ENCODE data around the gene NEBL. TPM values are rescaled to one million over a fixed set of nuclear protein-coding genes. Genes with fewer than 3 reads are reported as not detected.

Gene NEBL
- total RNA-seq, 2 donors from 2014 or later = 14.1 to 26.6 TPM

DNA sequence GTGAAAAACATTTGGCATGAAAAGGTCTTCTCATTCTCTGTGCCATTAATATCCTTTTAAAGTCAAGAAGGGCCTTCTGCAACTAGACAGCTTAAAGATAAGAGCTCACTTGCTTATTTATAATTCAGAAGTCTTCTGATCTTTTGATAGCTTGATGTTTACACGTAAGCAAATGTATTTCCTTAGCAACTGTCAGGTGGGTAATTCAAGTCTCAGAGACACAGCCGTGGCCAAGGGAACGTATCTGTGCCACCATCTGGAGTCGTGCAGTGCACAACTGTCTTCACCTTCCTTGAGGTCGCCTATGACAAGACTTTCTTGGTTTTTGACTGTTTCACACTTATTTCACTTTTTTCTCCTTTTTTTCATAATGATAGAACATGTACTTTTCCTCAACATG is 4.0 kb upstream of the NEBL start:
- H3K36me3 ChIP-seq = no peaks in the 10 kb centered on the region
- H3K9me3 ChIP-seq = no peaks in the 10 kb centered on the region
- DNase-seq = no peak
- no peak overlapping the region for H3K4me3 ChIP-seq
- H3K27me3 ChIP-seq = no peaks in the 10 kb centered on the region
- intact Hi-C loops (cut with DNase I) = no loop called here
- no peak overlapping the region for H3K27ac ChIP-seq
- H3K9ac ChIP-seq (ENCODE audit: low read depth in 2 of 2, low read length in 2 of 2) = no peak overlapping the region
- TF ChIP-seq, protein P1, sequence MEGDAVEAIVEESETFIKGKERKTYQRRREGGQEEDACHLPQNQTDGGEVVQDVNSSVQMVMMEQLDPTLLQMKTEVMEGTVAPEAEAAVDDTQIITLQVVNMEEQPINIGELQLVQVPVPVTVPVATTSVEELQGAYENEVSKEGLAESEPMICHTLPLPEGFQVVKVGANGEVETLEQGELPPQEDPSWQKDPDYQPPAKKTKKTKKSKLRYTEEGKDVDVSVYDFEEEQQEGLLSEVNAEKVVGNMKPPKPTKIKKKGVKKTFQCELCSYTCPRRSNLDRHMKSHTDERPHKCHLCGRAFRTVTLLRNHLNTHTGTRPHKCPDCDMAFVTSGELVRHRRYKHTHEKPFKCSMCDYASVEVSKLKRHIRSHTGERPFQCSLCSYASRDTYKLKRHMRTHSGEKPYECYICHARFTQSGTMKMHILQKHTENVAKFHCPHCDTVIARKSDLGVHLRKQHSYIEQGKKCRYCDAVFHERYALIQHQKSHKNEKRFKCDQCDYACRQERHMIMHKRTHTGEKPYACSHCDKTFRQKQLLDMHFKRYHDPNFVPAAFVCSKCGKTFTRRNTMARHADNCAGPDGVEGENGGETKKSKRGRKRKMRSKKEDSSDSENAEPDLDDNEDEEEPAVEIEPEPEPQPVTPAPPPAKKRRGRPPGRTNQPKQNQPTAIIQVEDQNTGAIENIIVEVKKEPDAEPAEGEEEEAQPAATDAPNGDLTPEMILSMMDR (IDR thresholded peaks at IDR 0.05) = no peak
- no peaks in the 10 kb centered on the region for H3K4me1 ChIP-seq

DNA sequence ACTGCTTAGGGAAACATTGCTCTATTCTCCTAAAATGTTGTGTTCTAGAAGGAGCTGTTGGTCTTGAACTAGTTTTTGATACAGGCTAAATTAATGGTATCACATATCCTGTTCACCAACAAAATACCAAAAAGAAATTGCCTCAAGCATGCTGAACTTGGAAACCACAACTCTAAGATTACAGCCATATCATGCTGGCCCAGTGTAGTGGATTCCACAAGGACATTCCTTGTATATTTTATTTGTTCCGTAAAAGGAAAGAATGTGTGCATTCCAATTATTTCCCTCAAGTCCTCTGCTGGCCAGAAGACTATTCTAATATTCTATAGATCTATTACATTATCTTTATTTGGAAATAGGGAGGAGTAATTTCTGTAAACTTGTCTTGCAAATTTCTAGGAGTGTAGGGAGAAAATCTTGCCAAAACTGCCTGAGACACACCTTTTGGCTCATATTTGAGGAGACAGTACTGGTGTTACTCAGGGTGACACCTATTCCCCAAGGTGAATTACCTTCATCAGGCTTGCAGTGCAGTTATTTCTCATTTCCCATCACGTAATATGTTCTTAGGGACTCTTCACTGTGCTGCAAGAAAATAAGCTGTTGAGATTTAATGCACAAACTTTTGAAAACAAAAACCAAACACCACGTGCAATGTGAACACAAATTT is 1.9 kb upstream of the NEBL start:
- no peak overlapping the region for H3K4me3 ChIP-seq
- H3K27ac ChIP-seq = no peak overlapping the region
- no peak overlapping the region for H3K9ac ChIP-seq (ENCODE audit: low read depth in 2 of 2, low read length in 2 of 2)
- no peaks in the 10 kb centered on the region for H3K9me3 ChIP-seq
- H3K27me3 ChIP-seq = no peaks in the 10 kb centered on the region
- H3K4me1 ChIP-seq = no peaks in the 10 kb centered on the region
- intact Hi-C loops (cut with DNase I) = no loop called here
- TF ChIP-seq, protein P1 (IDR thresholded peaks at IDR 0.05) = no peak
- no peak for DNase-seq
- no peaks in the 10 kb centered on the region for H3K36me3 ChIP-seq

DNA sequence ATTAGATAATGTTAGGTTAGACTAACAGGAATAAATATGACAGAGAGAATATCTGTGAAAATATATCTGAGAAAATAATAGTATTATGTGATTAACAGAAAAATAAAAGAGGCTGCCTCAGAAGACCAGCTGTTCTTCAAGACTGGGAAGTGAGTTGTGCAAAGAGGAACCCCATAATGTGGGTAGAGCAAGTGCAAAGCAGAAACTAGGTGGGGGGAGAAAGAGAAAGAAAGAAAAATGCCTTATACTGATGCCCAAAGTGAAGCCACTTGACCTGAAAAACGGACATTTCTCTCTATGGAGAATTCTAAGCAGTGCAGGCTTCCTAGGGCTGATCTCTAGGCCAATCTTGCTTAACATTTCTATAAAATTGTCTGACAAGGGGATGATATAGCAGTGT is 3.8 kb downstream of the NEBL start:
- H3K27ac ChIP-seq = no peak overlapping the region
- intact Hi-C loops (cut with DNase I) = no loop called here

DNA sequence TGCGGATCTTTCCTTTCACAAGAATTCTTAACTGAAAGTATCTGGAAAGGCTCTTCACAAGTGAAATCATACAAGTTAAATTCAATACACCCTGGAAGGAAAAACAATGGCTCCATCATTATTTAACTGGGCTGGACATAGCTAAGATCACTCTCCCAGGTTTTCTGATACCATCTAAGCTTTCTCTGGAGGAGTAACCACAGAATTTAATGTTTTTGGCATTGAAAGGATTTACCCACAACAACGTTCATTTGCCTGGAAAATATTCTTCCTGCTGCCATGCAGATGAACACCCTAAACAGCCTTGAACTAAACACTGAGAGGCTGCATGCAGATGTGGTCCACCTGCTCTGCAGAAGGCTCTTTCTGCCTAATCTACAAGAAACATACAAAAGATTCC is 4.3 kb downstream of the NEBL start:
- no peak overlapping the region for H3K9ac ChIP-seq (ENCODE audit: low read depth in 2 of 2, low read length in 2 of 2)
- TF ChIP-seq, protein P1 (IDR thresholded peaks at IDR 0.05) = no peak
- H3K36me3 ChIP-seq = no peaks in the 10 kb centered on the region
- no peak for DNase-seq
- no peak overlapping the region for H3K27ac ChIP-seq
- no peak overlapping the region for H3K4me3 ChIP-seq
- H3K4me1 ChIP-seq = no peaks in the 10 kb centered on the region
- H3K27me3 ChIP-seq = no peaks in the 10 kb centered on the region
- intact Hi-C loops (cut with DNase I) = no loop called here
- no peaks in the 10 kb centered on the region for H3K9me3 ChIP-seq

More for the DNA sequence above, 3.8 kb downstream of the NEBL start:
- no peak for DNase-seq
- Histone ChIP-seq H3K4me3 (no peak overlapping the region), H3K9ac (ENCODE audit: low read depth in 2 of 2, low read length in 2 of 2) (no peak overlapping the region), H3K27me3 (no peaks in the 10 kb centered on the region), H3K36me3 (no peaks in the 10 kb centered on the region), H3K9me3 (no peaks in the 10 kb centered on the region), H3K4me1 (no peaks in the 10 kb centered on the region)
- TF ChIP-seq, protein P1 (IDR thresholded peaks at IDR 0.05) = no peak

DNA sequence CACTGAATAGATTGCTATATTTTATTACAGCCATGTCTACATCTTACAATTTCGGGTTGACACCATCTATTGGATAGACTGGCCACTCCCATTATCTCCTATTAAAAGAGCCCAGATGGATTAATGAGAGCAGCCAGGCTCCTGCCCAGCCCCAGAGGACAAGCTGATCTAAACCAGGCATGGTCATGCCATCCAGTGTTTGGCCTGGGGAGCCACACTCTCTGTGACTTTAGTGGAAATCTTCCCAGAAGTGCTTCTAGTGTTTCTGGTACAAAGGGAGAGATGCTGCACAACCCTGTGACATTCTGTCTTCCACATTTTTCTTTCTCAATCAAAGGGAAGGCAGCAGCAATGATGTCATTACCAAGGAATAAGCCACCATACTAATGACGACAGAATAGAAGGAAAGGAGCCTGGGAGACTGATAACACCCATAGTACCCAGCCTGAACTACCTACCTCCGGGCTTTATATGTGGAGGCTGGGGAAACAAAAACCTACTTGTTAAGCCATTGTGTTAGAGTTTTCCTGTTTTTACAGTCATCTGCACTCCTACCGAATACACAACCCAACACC is 5.0 kb downstream of the NEBL start:
- no peak for DNase-seq
- Histone ChIP-seq H3K4me1 (no peaks in the 10 kb centered on the region), H3K27ac (no peak overlapping the region), H3K4me3 (no peak overlapping the region), H3K36me3 (no peaks in the 10 kb centered on the region), H3K9me3 (no peaks in the 10 kb centered on the region), H3K9ac (ENCODE audit: low read depth in 2 of 2, low read length in 2 of 2) (no peak overlapping the region), H3K27me3 (no peaks in the 10 kb centered on the region)
- TF ChIP-seq, protein P1 (IDR thresholded peaks at IDR 0.05) = no peak
- intact Hi-C loops (cut with DNase I) = no loop called here

Data from colonic mucosa (tissue), 4 donors.